HepG2 (cell line): ENCODE measurements around the gene IFNAR2. TPM values are rescaled to one million over a fixed set of nuclear protein-coding genes. Genes with fewer than 3 reads are reported as not detected.

Experiments used
- ATAC-seq: fragments of 200-7000 bp; cut with Tn5 transposase; 3 replicates; pipeline ENCODE4 v1.9.1; 2020; ENCODE audit warnings: mild to moderate bottlenecking, moderate library complexity
- BruUV-seq: library from RNA; stranded (reverse); fragments of 400-500 nt; replicated peaks from 2 replicates; lab custom pipeline; 2021; lab: Mats Ljungman, UMichigan
- CTCF ChIA-PET: fragments of 300-600 bp; formaldehyde crosslinking; extraction: SDS; loops from one replicate; lab custom pipeline; 2021; ENCODE audit warnings: low total read pairs, inconsistent platforms, low intra/inter-chr PET ratio; lab: Yijun Ruan, JAX
- POLR2A ChIA-PET: fragments of 350-600 bp; sonication (Branson Sonifier 250); formaldehyde crosslinking; loops from one replicate; lab custom pipeline; 2020; ENCODE audit warnings: antibody characterized with exemption, inconsistent platforms; lab: Yijun Ruan, JAX
- DNase-seq: peaks from one replicate; pipeline ENCODE4 v3.0.0-alpha.2; 2015; ENCODE audit warnings: low spot score
- FAIRE-seq: peaks from 3 replicates; lab custom pipeline; 2011; peaks lifted over from hg19 to GRCh38; lab: Jason Lieb, UNC
- H2AFZ ChIP-seq: one replicate; pipeline ENCODE4 v1.6.1; 2011; ENCODE audit warnings: low read length, inconsistent platforms
- H3K27ac ChIP-seq: fragments of 300-600 bp; 3 replicates; pipeline ENCODE4 v1.8.0; 2011; ENCODE audit warnings: mixed run types, mild to moderate bottlenecking, mixed read lengths, low read length, inconsistent platforms; ENCODE audit not compliant: insufficient read depth; ENCODE audit errors: extremely low read length
- H3K27me3 ChIP-seq, 2 experiments: fragments of 200-600 bp in 1 of 2; 2 replicates in 1 of 2; 3 replicates in 1 of 2; pipeline versions ENCODE4 v1.6.0 to v1.8.0; 2011; ENCODE audit warnings: low read length in 2 of 2, mild to moderate bottlenecking in 2 of 2, moderate library complexity in 2 of 2, inconsistent platforms in 1 of 2; ENCODE audit not compliant: insufficient read depth in 2 of 2, control insufficient read depth in 1 of 2
- H3K36me3 ChIP-seq, 2 experiments: fragments of 200-600 bp in 1 of 2; replicated peaks in 1 of 2; 2 replicates in 1 of 2; 3 replicates in 1 of 2; pipeline versions ENCODE4 v1.5.1 to v1.8.0; 2011; ENCODE audit warnings: low read length in 2 of 2, inconsistent platforms in 1 of 2; ENCODE audit not compliant: insufficient read depth in 2 of 2, control insufficient read depth in 1 of 2
- H3K4me1 ChIP-seq: 2 replicates; pipeline ENCODE4 v1.5.1; 2012; ENCODE audit warnings: low read length, inconsistent platforms; ENCODE audit not compliant: insufficient read depth
- H3K4me2 ChIP-seq: 2 replicates; pipeline ENCODE4 v1.6.0; 2011; ENCODE audit warnings: low read depth, low read length, inconsistent platforms
- H3K4me3 ChIP-seq, 3 experiments: fragments of 200-600 bp in 1 of 3; sonication (generic), shearing (Covaris generic) in 1 of 3; replicated peaks in 1 of 3; 2 replicates each; pipeline ENCODE4 v1.5.1; 2011 to 2016; ENCODE audit warnings: low read length in 3 of 3, inconsistent platforms in 2 of 3, low read depth in 2 of 3, mild to moderate bottlenecking in 2 of 3, control low read depth in 1 of 3, mixed read lengths in 1 of 3; ENCODE audit not compliant: insufficient read depth in 1 of 3
- H3K79me2 ChIP-seq: one replicate; pipeline ENCODE4 v1.6.1; 2011; ENCODE audit warnings: low read length, inconsistent platforms; ENCODE audit not compliant: insufficient read depth
- H3K9ac ChIP-seq: 2 replicates; pipeline ENCODE4 v1.6.0; 2011; ENCODE audit warnings: mild to moderate bottlenecking, low read depth, low read length, inconsistent platforms; ENCODE audit not compliant: insufficient read depth
- H3K9me3 ChIP-seq: 2 replicates; pipeline ENCODE4 v1.5.1; 2012; ENCODE audit warnings: mild to moderate bottlenecking, low read length
- H4K20me1 ChIP-seq: 2 replicates; pipeline ENCODE4 v1.6.0; 2011; ENCODE audit warnings: inconsistent platforms, mild to moderate bottlenecking, low read length, moderate library complexity; ENCODE audit not compliant: insufficient read depth
- FOSL2 ChIP-seq: sonication (generic); formaldehyde crosslinking; IDR thresholded peaks from 2 replicates; pipeline ENCODE4 v1.4.0; 2020; ENCODE audit warnings: missing genetic modification reagents
- HOMEZ ChIP-seq: IDR thresholded peaks from 2 replicates; pipeline ENCODE4 v1.6.1; 2016; ENCODE audit warnings: low read depth
- HOXA3 ChIP-seq: sonication (generic); formaldehyde crosslinking; IDR thresholded peaks from 2 replicates; pipeline ENCODE4 v1.5.0; 2020; ENCODE audit warnings: missing genetic modification reagents
- PAXIP1 ChIP-seq: sonication (generic); formaldehyde crosslinking; conservative IDR thresholded peaks from 2 replicates; pipeline ENCODE4 v1.4.0; 2020; ENCODE audit warnings: mild to moderate bottlenecking, missing genetic modification reagents, moderate library complexity
- POLR2A ChIP-seq, 2 experiments: IDR thresholded peaks; 2 replicates each; pipeline ENCODE4 v1.6.1; 2011; ENCODE audit warnings: low read depth in 2 of 2, low read length in 2 of 2, mild to moderate bottlenecking in 1 of 2, moderate library complexity in 1 of 2; ENCODE audit not compliant: insufficient read depth in 1 of 2
- PTBP1 ChIP-seq: fragments of 200-400 bp; formaldehyde crosslinking; IDR thresholded peaks from 2 replicates; pipeline ENCODE4 v1.6.1; 2018; ENCODE audit warnings: low read length, low read depth; ENCODE audit not compliant: poor library complexity, severe bottlenecking
- RFXANK ChIP-seq: IDR thresholded peaks from 2 replicates; pipeline ENCODE4 v1.6.1; 2016
- ZBTB33 ChIP-seq: sonication (generic); formaldehyde crosslinking; IDR thresholded peaks from 2 replicates; pipeline ENCODE4 v1.4.0; 2020; ENCODE audit warnings: missing genetic modification reagents
- ZBTB38 ChIP-seq: sonication (generic); formaldehyde crosslinking; IDR thresholded peaks from 2 replicates; pipeline ENCODE4 v1.5.1; 2020; ENCODE audit warnings: mild to moderate bottlenecking, missing genetic modification reagents
- ZFX ChIP-seq: sonication (generic); formaldehyde crosslinking; IDR thresholded peaks from 2 replicates; pipeline ENCODE4 v1.4.0; 2020; ENCODE audit warnings: mild to moderate bottlenecking, low read depth, missing genetic modification reagents, moderate library complexity
- ZNF605 ChIP-seq: sonication (generic); formaldehyde crosslinking; IDR thresholded peaks from 2 replicates; pipeline ENCODE4 v1.8.0; 2022; ENCODE audit warnings: mild to moderate bottlenecking, missing genetic modification reagents
- ZNF687 ChIP-seq: sonication (generic); formaldehyde crosslinking; IDR thresholded peaks from 2 replicates; pipeline ENCODE4 v1.5.1; 2020; ENCODE audit warnings: mild to moderate bottlenecking, missing genetic modification reagents, moderate library complexity
- WGBS: methylation state at CpG from one replicate; pipeline ENCODE4 v1.1.6; 2017; ENCODE audit warnings: low lambda C conversion rate; 5-methylcytosine and 5-hydroxymethylcytosine counted together
- in situ Hi-C: cut with HindIII; loops from 2 replicates; pipeline ENCODE4 v1.10.0; 2017; ENCODE audit warnings: low pct_unique_long_range_greater_than_20kb; ENCODE audit not compliant: extremely low pct_ligation_motif_present
- intact Hi-C: fragments of 100-400 bp; cut with micrococcal nuclease; formaldehyde crosslinking; loops from one replicate; pipeline ENCODE4 v1.10.0; 2022; ENCODE audit not compliant: unreplicated experiment
- polyA plus RNA-seq, 8 experiments: library from polyadenylated mRNA; depleted of rRNA in 3 of 8; stranded (reverse) in 7 of 8; unstranded in 1 of 8; fragments of >200 nt; fragmentation: Illumina TruSeq in 4 of 8; extraction: Trizol in 4 of 8; gene quantifications; 2 replicates each; pipeline versions ENCODE4 v1.2.1 to v1.2.3, GENCODE V29; 2011 to 2016; ENCODE audit warnings: low read depth in 4 of 8, missing spikeins in 1 of 8, mixed read lengths in 1 of 8; ENCODE audit not compliant: insufficient read depth in 1 of 8
- total RNA-seq, 5 experiments: library from RNA; depleted of rRNA; stranded (reverse); fragments of >200 nt; fragmentation: Illumina TruSeq; extraction: Trizol; gene quantifications; 2 replicates each; pipeline ENCODE4 v1.2.3, GENCODE V29; 2016; ENCODE audit warnings: low read depth in 1 of 5

The IFNAR2 gene
- total and polyA plus RNA-seq, 2 of the 13 experiments (the other 11 are each of a cell fraction or from before 2014, with no cell fraction given), result 5.1 to 24.1 TPM

- FAIRE-seq, result no peak
- no peaks in the 10 kb centered on the region for H3K9me3 ChIP-seq
- no peaks in the 10 kb centered on the region for H4K20me1 ChIP-seq
- no peaks in the 10 kb centered on the region for H3K79me2 ChIP-seq
- WGBS, result 95% methylated on average over 11 of the region's 12 CpGs
- ATAC-seq, result no peak
- no peak overlapping the region for H3K9ac ChIP-seq
- ChIA-PET CTCF (no interaction called here), POLR2A (interaction anchor here (1.3 kb wide), 1 partner anchor 17 kb away, joined by 3 read pairs; no protein-coding TSS in a partner anchor)
- TF ChIP-seq POLR2A (IDR thresholded peaks at IDR 0.05; ENCODE audit: insufficient read depth in 1 of 2, low read depth in 2 of 2, low read length in 2 of 2), result no peak
- TF ChIP-seq ZFX (CRISPR knock-in tag), result peak; percentile 16; the same call in 1 of the 2 replicates
- TF ChIP-seq FOSL2 (CRISPR knock-in tag), result peak; percentile 28; the same call in 1 of the 2 replicates
- TF ChIP-seq PTBP1, result no peak
- no peak for TF ChIP-seq ZNF605
- TF ChIP-seq HOXA3 (CRISPR knock-in tag), result 0 out of 2 replicates have a peak, but pooled peaks have one; percentile 12
- TF ChIP-seq PAXIP1, result no peak
- TF ChIP-seq ZBTB38 (CRISPR knock-in tag), result 0 out of 2 replicates have a peak, but pooled peaks have one; percentile 31
- TF ChIP-seq HOMEZ (CRISPR knock-in tag), result no peak
- peak; percentile 90 for TF ChIP-seq ZBTB33 (CRISPR knock-in tag)
- peak; percentile 39 for TF ChIP-seq ZNF687 (CRISPR knock-in tag)
- no peak for TF ChIP-seq RFXANK
- no peak overlapping the region for H3K4me3 ChIP-seq
- no peak overlapping the region for H2AFZ ChIP-seq
- no peak overlapping the region for H3K4me2 ChIP-seq
- BruUV-seq, result no TSS peak
- H3K27me3 ChIP-seq, result no peaks in the 10 kb centered on the region; a peak in 2 of 5 replicates
- in situ Hi-C loops, result no loop called here
- H3K4me1 ChIP-seq, result peaks cover 50% of the 10 kb centered on the region
- H3K27ac ChIP-seq, result no peak overlapping the region
- peaks cover 0 to 3% of the 10 kb centered on the region in 2 experiments; a peak in 2 of 5 replicates for H3K36me3 ChIP-seq
- intact Hi-C loops, result loop anchor here (5.0 kb wide), 2 partner anchors 37 to 67 kb away; no protein-coding TSS in a partner anchor
- DNase-seq, result peak; percentile 29
Measured at GRCh38 chr21:33268737-33269441, 39.2 kb downstream of the IFNAR2 start.
